Suppressor macrophage (primary cell): Measurements from ENCODE around the gene TTC39B.
"Not testable (repeated sequence)": the region's sequence is repeated elsewhere in the genome, so short reads cannot be mapped to it uniquely, and the experiment has no call there.

ENCODE experiments used
- DNase-seq, 4 experiments: peaks; one replicate each; pipeline ENCODE4 v3.0.0-alpha.2; 2020 to 2022

Gene TTC39B

GRCh38 chr9:15264918-15265317 lies 42.1 kb downstream of the TTC39B start:
- DNase-seq = no peak

- DNase-seq = no peak
These were observed 44.4 kb downstream of the TTC39B start for GRCh38 chr9:15262581-15262980.

GRCh38 chr9:15256426-15256825 lies 50.6 kb downstream of the TTC39B start:
- no peak for DNase-seq

GRCh38 chr9:15253786-15254185 lies 53.2 kb downstream of the TTC39B start:
- no peak for DNase-seq

- DNase-seq = no peak
These were observed 53.8 kb downstream of the TTC39B start for GRCh38 chr9:15253197-15253596.

GRCh38 chr9:15249981-15250380 lies 57.0 kb downstream of the TTC39B start:
- no peak for DNase-seq

GRCh38 chr9:15249042-15249818 lies 57.8 kb downstream of the TTC39B start:
- no peak for DNase-seq

GRCh38 chr9:15248621-15249020 lies 58.4 kb downstream of the TTC39B start:
- DNase-seq = no peak

GRCh38 chr9:15248081-15248480 lies 58.9 kb downstream of the TTC39B start:
- DNase-seq = peak; percentile 8 to 64 (median 20)

GRCh38 chr9:15246708-15247107 lies 60.3 kb downstream of the TTC39B start:
- DNase-seq = no peak

GRCh38 chr9:15246243-15246642 lies 60.8 kb downstream of the TTC39B start:
- no peak for DNase-seq

- DNase-seq = no peak
These were observed 63.0 kb downstream of the TTC39B start for GRCh38 chr9:15244001-15244441.

- no peak for DNase-seq
These were observed 63.9 kb downstream of the TTC39B start for GRCh38 chr9:15243081-15243480.

GRCh38 chr9:15240927-15241326 lies 66.1 kb downstream of the TTC39B start:
- no peak for DNase-seq

GRCh38 chr9:15239816-15240215 lies 67.2 kb downstream of the TTC39B start:
- peak in 1 of 4 experiments; percentile 40 for DNase-seq

GRCh38 chr9:15238646-15239045 lies 68.4 kb downstream of the TTC39B start:
- DNase-seq = no peak

GRCh38 chr9:15235658-15236057 lies 71.4 kb downstream of the TTC39B start:
- no peak for DNase-seq

GRCh38 chr9:15233941-15234490 lies 73.0 kb downstream of the TTC39B start:
- DNase-seq = not testable (repeated sequence)

- DNase-seq = not testable (repeated sequence)
These were observed 74.2 kb downstream of the TTC39B start for GRCh38 chr9:15232706-15233280.

GRCh38 chr9:15231788-15232635 lies 75.0 kb downstream of the TTC39B start:
- peak in 2 of 4 experiments; percentile 13 to 17 for DNase-seq

- DNase-seq = no peak
These were observed 77.6 kb downstream of the TTC39B start for GRCh38 chr9:15229409-15229808.

GRCh38 chr9:15227491-15227890 lies 79.5 kb downstream of the TTC39B start:
- peak in 1 of 4 experiments; percentile 10 for DNase-seq

- DNase-seq = no peak
These were observed 81.4 kb downstream of the TTC39B start for GRCh38 chr9:15225564-15226126.
